Left ventricle myocardium inferior (tissue), 1 donor: ENCODE results near the gene METAP1. TPM values are rescaled to one million over a fixed set of nuclear protein-coding genes. Genes with fewer than 3 reads are reported as not detected.
A peak's percentile ranks its signal among the peaks of the same experiment; 100 is the strongest.

Experiments
- DNase-seq: peaks from one replicate; pipeline ENCODE4 v3.0.0-alpha.2; 2020
- H3K27ac ChIP-seq: fragments of 200-600 bp; replicated peaks from 2 replicates; pipeline ENCODE4 v1.8.0; 2021
- H3K27me3 ChIP-seq: fragments of 200-600 bp; 2 replicates; pipeline ENCODE4 v1.8.0; 2021; ENCODE audit warnings: low read depth
- H3K36me3 ChIP-seq: fragments of 200-600 bp; 2 replicates; pipeline ENCODE4 v1.8.0; 2021
- H3K4me1 ChIP-seq: fragments of 200-600 bp; 2 replicates; pipeline ENCODE4 v1.8.0; 2021
- H3K4me3 ChIP-seq: fragments of 200-600 bp; 2 replicates; pipeline ENCODE4 v1.8.0; 2021; ENCODE audit warnings: mild to moderate bottlenecking, moderate library complexity
- H3K9me3 ChIP-seq: fragments of 200-600 bp; replicated peaks from 2 replicates; pipeline ENCODE4 v1.8.0; 2021
- intact Hi-C: fragments of 100-400 bp; cut with micrococcal nuclease; formaldehyde crosslinking; loops from one replicate; pipeline ENCODE4 v1.11.0; 2022
- total RNA-seq: library from RNA; stranded (reverse); fragmentation: NEBNext Ultra II Directional; extraction: Animal tissue kit (Norgen Biotek cat#: 25700); gene quantifications from one replicate; pipeline ENCODE4 v1.2.1, GENCODE V29; 2021
- TF ChIP-seq, protein P1 (sequence below): fragments of 200-600 bp; IDR thresholded peaks from 2 replicates; pipeline ENCODE4 v1.8.0; 2021; ENCODE audit warnings: antibody characterized with exemption, mild to moderate bottlenecking, borderline replicate concordance
- donor health status: DM: no; HTN: yes; CAD: no; lungs with severe emphysema.

METAP1 gene
- total RNA-seq, 1 donor from 2014 or later: 50.8 TPM

DNA sequence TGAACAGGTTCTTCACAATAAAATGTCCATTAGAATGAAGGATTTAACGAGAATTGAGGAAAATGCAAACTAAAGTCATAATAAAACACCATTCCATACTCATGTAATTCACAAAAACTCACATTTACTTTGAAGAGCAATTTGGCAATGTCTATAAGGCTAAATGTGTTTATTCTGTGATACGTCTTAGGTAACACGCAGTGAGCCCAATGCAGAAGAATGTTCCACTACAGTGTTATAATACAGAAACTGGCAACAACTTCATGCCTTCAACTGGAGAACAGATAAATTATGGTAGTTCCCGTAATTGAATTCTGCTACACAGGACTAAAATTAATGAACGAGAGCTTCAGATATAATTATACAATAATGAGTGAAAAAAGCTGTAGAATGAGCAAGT lies 75.6 kb downstream of the METAP1 start:
- Histone ChIP-seq H3K27me3 (no peaks in the 10 kb centered on the region), H3K9me3 (no peaks in the 10 kb centered on the region), H3K27ac (no peak overlapping the region), H3K4me3 (no peak overlapping the region), H3K4me1 (peaks cover 16% of the 10 kb centered on the region), H3K36me3 (peaks cover 87% of the 10 kb centered on the region)
- no peak for DNase-seq
- TF ChIP-seq, protein P1, sequence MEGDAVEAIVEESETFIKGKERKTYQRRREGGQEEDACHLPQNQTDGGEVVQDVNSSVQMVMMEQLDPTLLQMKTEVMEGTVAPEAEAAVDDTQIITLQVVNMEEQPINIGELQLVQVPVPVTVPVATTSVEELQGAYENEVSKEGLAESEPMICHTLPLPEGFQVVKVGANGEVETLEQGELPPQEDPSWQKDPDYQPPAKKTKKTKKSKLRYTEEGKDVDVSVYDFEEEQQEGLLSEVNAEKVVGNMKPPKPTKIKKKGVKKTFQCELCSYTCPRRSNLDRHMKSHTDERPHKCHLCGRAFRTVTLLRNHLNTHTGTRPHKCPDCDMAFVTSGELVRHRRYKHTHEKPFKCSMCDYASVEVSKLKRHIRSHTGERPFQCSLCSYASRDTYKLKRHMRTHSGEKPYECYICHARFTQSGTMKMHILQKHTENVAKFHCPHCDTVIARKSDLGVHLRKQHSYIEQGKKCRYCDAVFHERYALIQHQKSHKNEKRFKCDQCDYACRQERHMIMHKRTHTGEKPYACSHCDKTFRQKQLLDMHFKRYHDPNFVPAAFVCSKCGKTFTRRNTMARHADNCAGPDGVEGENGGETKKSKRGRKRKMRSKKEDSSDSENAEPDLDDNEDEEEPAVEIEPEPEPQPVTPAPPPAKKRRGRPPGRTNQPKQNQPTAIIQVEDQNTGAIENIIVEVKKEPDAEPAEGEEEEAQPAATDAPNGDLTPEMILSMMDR: no peak
- intact Hi-C loops: no loop called here

DNA sequence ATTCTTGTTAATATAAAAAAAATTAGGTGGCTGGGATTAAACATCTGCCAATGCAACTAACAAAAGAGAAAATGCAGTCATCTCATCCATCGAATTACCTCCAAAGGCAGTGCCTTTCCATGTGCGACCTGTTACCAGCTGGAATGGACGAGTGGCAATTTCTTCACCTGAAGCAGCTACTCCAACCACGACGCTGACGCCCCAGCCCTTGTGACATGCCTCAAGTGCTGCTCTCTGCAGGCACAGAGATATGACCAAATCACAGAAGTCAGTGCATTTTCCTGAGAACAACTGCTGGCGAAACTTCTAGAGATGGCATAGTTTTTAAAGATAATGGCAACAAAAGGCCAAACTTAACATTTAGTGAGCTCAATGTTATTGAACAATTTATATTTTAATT lies 79.3 kb downstream of the METAP1 start:
- Histone ChIP-seq H3K9me3 (no peaks in the 10 kb centered on the region), H3K4me1 (peaks cover 49% of the 10 kb centered on the region), H3K4me3 (no peak overlapping the region), H3K27me3 (no peaks in the 10 kb centered on the region), H3K27ac (no peak overlapping the region), H3K36me3 (peaks cover 98% of the 10 kb centered on the region)
- no peak for DNase-seq
- intact Hi-C loops: no loop called here
- TF ChIP-seq, protein P1: no peak

DNA sequence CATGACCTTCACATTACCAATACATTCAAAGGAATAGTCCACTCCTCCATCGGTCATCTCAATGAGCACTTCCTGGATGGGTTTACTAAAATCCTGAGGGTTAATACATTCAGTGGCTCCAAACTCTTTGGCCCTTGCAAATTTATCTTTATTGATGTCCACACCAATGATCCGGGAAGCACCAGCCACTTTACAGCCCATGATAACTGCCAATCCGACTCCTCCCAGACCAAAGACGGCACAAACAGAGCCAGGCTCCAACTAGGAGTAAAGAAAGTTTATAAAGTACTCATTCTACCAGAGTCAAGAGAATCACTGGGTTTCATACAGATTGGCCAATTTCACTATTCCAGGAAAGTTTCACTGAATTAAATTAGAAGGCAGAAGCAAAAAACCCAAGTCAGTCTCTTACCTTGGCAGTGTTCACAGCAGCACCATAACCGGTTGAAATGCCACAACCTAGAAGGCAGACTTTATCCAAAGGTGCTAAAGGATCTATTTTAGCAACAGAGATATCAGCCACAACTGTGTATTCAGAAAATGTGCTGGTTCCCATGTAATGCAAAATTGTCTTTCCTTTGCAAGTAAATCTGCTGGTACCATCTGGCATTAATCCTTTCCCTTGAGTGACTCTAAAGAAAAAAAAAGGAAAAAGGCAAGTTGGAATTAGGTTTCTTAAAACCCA lies 80.9 kb downstream of the METAP1 start:
- Histone ChIP-seq H3K4me3 (no peak overlapping the region), H3K4me1 (peaks cover 41% of the 10 kb centered on the region), H3K27me3 (no peaks in the 10 kb centered on the region), H3K27ac (peak overlapping the region; percentile 32), H3K36me3 (peaks cover 99% of the 10 kb centered on the region), H3K9me3 (no peaks in the 10 kb centered on the region)
- TF ChIP-seq, protein P1: no peak
- intact Hi-C loops: no loop called here
- DNase-seq: no peak

DNA sequence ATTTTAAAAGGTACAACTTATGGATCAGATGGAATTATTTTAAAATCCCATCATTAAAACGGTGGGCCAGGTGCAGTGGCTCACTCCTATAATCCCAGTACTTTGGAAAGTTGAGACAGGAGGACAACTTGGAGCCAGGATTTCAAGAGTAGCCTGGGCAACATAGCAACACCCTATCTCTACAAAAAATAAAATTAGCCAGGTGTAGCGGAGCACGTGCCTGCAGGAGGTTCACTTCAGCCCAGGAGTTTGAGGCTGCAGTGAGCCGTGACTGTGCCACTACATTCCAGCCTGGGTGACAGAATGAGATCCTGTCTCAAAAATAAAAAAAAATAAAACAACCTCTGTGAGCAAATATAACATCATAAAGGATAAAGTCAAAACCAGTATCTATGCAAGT lies 81.7 kb downstream of the METAP1 start:
- H3K4me3 ChIP-seq: no peak overlapping the region
- TF ChIP-seq, protein P1: no peak
- H3K27me3 ChIP-seq: no peaks in the 10 kb centered on the region
- intact Hi-C loops: no loop called here
- no peak for DNase-seq
- peaks cover 46% of the 10 kb centered on the region for H3K4me1 ChIP-seq
- H3K9me3 ChIP-seq: no peaks in the 10 kb centered on the region
- peaks cover 98% of the 10 kb centered on the region for H3K36me3 ChIP-seq
- H3K27ac ChIP-seq: peak overlapping the region; percentile 20

DNA sequence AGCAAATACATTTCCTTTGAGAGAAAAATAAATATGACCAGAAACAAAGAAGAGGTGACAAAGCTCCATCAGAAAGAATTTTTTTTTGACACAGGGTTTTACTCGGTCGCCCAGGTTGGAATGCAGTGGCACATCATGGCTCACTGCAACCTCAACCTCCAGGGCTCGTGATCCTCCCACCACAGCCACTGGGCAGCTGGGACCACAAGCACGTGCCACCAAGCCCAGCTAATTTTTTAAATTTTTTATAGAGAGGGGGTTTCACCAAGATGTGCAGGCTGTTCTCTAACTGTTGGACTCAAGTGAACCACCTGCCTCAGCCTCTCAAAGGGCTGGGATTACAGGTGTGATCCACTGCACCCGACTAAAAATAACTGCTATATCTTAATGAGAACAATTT lies 82.8 kb downstream of the METAP1 start:
- DNase-seq: no peak
- intact Hi-C loops: no loop called here
- peaks cover 97% of the 10 kb centered on the region for H3K36me3 ChIP-seq

More for the DNA sequence above, 82.8 kb downstream of the METAP1 start:
- Histone ChIP-seq H3K4me3 (no peak overlapping the region), H3K27ac (no peak overlapping the region), H3K27me3 (no peaks in the 10 kb centered on the region), H3K9me3 (no peaks in the 10 kb centered on the region), H3K4me1 (peaks cover 57% of the 10 kb centered on the region)
- TF ChIP-seq, protein P1: no peak
